Loucy (cell line): ENCODE measurements around the gene ZNF319.

Experiments used
- H2AFZ ChIP-seq: fragments of 200-600 bp; sonication (generic); 2 replicates; pipeline ENCODE4 v1.6.0; 2016; ENCODE audit warnings: antibody characterized with exemption, mild to moderate bottlenecking, low read length, moderate library complexity
- H3F3A ChIP-seq: fragments of 200-600 bp; 2 replicates; pipeline ENCODE4 v1.6.0; 2016; ENCODE audit warnings: antibody characterized with exemption, low read depth, mild to moderate bottlenecking
- H3K27me3 ChIP-seq: fragments of 200-600 bp; sonication (generic); 2 replicates; pipeline ENCODE4 v1.6.1; 2014; ENCODE audit warnings: low read length, mild to moderate bottlenecking; ENCODE audit not compliant: insufficient read depth, poor library complexity, severe bottlenecking
- H3K36me3 ChIP-seq: fragments of 200-600 bp; sonication (generic); 2 replicates; pipeline ENCODE4 v1.6.1; 2016; ENCODE audit warnings: low read length; ENCODE audit not compliant: insufficient read depth
- H3K4me1 ChIP-seq: fragments of 200-600 bp; sonication (generic); 2 replicates; pipeline ENCODE4 v1.5.1; 2014; ENCODE audit warnings: low read length, mild to moderate bottlenecking; ENCODE audit not compliant: insufficient read depth, poor library complexity, severe bottlenecking
- H3K4me2 ChIP-seq: fragments of 200-600 bp; sonication (generic); 2 replicates; pipeline ENCODE4 v1.6.0; 2014; ENCODE audit warnings: antibody characterized with exemption, low read length, low read depth, mild to moderate bottlenecking; ENCODE audit not compliant: poor library complexity, severe bottlenecking
- H3K4me3 ChIP-seq: fragments of 200-600 bp; sonication (generic); 2 replicates; pipeline ENCODE4 v1.5.1; 2014; ENCODE audit warnings: low read length, mild to moderate bottlenecking, mixed read lengths; ENCODE audit not compliant: poor library complexity, severe bottlenecking
- H3K79me2 ChIP-seq: fragments of 200-600 bp; sonication (generic); 2 replicates; pipeline ENCODE4 v1.6.1; 2014; ENCODE audit warnings: low read length; ENCODE audit not compliant: insufficient read depth
- H3K9ac ChIP-seq: fragments of 200-600 bp; sonication (generic); 2 replicates; pipeline ENCODE4 v1.6.0; 2014; ENCODE audit warnings: mild to moderate bottlenecking, low read depth, low read length, moderate library complexity; ENCODE audit not compliant: poor library complexity, severe bottlenecking
- H3K9me2 ChIP-seq: fragments of 200-600 bp; sonication (generic); replicated peaks from 2 replicates; pipeline ENCODE4 v1.6.1; 2016; ENCODE audit warnings: low read depth, low read length, mixed read lengths
- H3K9me3 ChIP-seq: fragments of 200-600 bp; sonication (generic); 2 replicates; pipeline ENCODE4 v1.6.1; 2014; ENCODE audit warnings: mild to moderate bottlenecking, antibody characterized with exemption, low read length, low read depth; ENCODE audit not compliant: insufficient read depth
- H4K20me1 ChIP-seq: fragments of 200-600 bp; sonication (generic); 2 replicates; pipeline ENCODE4 v1.6.0; 2014; ENCODE audit warnings: antibody characterized with exemption, low read length, mild to moderate bottlenecking; ENCODE audit not compliant: insufficient read depth, poor library complexity, severe bottlenecking
- EZH2phosphoT487 ChIP-seq: fragments of 200-600 bp; IDR thresholded peaks from 2 replicates; pipeline ENCODE4 v1.6.1; 2018; ENCODE audit warnings: antibody characterized with exemption, mild to moderate bottlenecking, moderate library complexity, borderline replicate concordance
- TF ChIP-seq, protein P1 (sequence below): fragments of 200-600 bp; sonication (generic); conservative IDR thresholded peaks from 2 replicates; pipeline ENCODE4 v1.5.1; 2014; ENCODE audit warnings: mild to moderate bottlenecking, antibody characterized with exemption, low read length

Gene ZNF319

DNA sequence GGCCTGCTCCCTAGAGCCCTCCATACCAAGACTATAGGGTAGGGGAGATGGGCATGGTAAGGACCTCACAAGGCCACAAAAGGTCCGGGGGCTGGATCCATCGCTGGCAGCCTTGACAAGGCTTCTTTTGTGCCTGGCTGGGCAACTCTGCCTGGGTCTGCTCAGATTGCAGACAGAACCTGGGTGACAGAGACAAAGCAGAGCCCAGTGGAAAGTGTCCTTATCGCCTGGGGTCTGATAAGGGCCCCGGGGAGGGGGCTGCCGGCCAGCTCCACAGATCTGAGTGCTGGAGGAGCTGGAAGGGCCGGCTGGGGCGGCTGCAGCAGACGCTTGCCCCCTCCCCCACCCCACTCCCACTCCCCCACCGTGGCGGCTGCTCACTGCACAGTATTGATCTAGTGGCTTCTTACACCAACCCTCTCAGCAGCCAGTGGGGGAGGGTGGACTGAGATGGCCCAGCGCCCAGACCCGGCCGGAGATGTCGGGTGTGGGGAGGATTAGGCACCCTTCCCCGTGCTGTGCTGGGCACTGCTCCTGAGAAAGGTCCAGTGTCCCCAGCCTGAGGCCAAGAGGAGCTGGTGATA is 32.3 kb upstream of the ZNF319 start:
- Histone ChIP-seq H3K79me2 (no peaks in the 10 kb centered on the region), H3K9me2 (no peaks in the 10 kb centered on the region), H3K4me3 (no peak overlapping the region), H3K4me2 (no peak overlapping the region), H3K27me3 (no peaks in the 10 kb centered on the region), H3F3A (no peaks in the 10 kb centered on the region), H3K36me3 (no peaks in the 10 kb centered on the region), H2AFZ (no peak overlapping the region), H3K9me3 (no peaks in the 10 kb centered on the region), H3K9ac (no peak overlapping the region), H3K4me1 (no peaks in the 10 kb centered on the region), H4K20me1 (no peaks in the 10 kb centered on the region)
- TF ChIP-seq, protein P1, sequence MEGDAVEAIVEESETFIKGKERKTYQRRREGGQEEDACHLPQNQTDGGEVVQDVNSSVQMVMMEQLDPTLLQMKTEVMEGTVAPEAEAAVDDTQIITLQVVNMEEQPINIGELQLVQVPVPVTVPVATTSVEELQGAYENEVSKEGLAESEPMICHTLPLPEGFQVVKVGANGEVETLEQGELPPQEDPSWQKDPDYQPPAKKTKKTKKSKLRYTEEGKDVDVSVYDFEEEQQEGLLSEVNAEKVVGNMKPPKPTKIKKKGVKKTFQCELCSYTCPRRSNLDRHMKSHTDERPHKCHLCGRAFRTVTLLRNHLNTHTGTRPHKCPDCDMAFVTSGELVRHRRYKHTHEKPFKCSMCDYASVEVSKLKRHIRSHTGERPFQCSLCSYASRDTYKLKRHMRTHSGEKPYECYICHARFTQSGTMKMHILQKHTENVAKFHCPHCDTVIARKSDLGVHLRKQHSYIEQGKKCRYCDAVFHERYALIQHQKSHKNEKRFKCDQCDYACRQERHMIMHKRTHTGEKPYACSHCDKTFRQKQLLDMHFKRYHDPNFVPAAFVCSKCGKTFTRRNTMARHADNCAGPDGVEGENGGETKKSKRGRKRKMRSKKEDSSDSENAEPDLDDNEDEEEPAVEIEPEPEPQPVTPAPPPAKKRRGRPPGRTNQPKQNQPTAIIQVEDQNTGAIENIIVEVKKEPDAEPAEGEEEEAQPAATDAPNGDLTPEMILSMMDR: no peak
- no peak for TF ChIP-seq EZH2phosphoT487

DNA sequence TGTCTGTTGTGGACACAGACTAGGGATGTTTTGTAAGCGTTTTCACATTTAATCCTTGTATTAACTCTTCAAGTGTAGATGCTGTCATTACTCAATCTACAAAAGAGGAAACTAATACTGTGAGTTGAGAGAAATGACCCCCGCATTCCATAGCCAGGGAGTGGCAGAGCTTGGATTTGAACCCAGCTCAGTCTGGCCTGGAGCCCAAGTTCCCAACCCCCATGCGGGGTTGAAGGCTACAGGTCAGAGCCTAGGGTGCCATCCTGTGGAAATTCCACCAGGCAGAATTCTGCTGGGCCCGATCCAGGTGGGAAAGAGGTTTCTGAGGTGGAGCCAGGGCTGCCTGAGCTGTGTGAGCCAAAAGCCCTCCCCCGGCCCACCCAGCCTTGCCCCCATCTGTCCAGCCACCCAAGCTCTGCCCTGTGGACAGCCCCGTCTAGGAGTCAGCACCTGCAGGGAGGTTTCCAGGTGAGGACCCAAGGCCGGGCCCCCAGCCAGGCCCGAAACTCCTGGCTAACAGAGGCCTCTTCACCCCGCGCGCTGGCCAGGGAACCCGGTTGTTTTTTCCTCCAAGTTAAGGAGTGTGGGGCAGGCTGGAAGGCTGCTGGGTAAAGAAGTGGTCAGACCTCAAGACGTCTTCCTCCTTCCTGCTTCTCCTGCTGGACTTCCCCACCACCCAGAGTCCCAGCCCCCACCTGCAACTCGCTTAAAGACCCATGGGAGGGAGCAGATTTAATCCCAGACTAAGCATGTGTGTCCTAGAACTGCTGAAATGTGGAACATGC is 30.7 kb upstream of the ZNF319 start:
- Histone ChIP-seq H3K4me3 (no peak overlapping the region), H3F3A (no peaks in the 10 kb centered on the region), H3K36me3 (no peaks in the 10 kb centered on the region), H3K4me1 (no peaks in the 10 kb centered on the region), H3K9me3 (no peaks in the 10 kb centered on the region), H3K9ac (no peak overlapping the region), H3K79me2 (no peaks in the 10 kb centered on the region), H3K4me2 (no peak overlapping the region), H3K9me2 (no peaks in the 10 kb centered on the region), H2AFZ (no peak overlapping the region), H4K20me1 (no peaks in the 10 kb centered on the region), H3K27me3 (no peaks in the 10 kb centered on the region)
- TF ChIP-seq, protein P1: no peak
- TF ChIP-seq EZH2phosphoT487: no peak

DNA sequence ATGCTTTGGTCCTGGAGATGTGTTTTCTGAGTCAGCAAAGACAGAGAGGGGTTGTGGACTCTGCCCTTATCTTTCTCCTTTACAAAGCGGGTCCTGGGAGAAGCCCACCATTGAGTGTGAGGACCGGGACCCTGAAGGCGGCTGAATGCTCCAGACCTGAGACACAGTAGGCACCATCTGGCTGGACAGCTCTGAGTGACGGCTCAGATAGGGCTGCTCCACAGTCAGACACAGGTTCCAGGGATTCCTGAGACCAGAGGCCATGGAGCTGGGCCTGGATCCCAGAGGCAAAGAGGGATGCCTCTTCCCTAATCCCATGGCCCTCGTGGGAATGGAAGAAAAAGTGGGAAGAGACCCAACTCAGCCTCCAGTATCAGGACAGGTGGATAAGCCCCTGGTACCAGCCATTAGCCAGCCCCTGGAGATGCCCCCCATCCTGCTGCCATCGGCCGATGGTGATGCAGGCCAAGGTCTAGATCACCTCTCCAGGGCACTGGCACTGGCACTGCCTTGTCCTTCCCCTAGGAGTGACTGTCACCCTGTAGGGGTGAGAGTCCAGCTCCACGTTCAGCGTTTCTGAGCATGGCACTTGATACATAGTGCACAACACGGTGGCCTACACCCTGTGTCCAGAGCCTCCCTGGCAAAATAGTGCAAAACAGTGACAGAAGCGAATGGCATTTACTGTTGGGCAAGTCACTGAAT is 29.8 kb upstream of the ZNF319 start:
- no peak overlapping the region for H3K9ac ChIP-seq
- H3K36me3 ChIP-seq: no peaks in the 10 kb centered on the region
- no peak overlapping the region for H3K4me3 ChIP-seq
- H3K4me2 ChIP-seq: no peak overlapping the region
- H3F3A ChIP-seq: no peaks in the 10 kb centered on the region
- H3K9me3 ChIP-seq: no peaks in the 10 kb centered on the region
- TF ChIP-seq, protein P1: no peak
- no peak for TF ChIP-seq EZH2phosphoT487
- H3K9me2 ChIP-seq: no peaks in the 10 kb centered on the region
- no peaks in the 10 kb centered on the region for H3K27me3 ChIP-seq
- no peak overlapping the region for H2AFZ ChIP-seq
- no peaks in the 10 kb centered on the region for H3K4me1 ChIP-seq
- no peaks in the 10 kb centered on the region for H4K20me1 ChIP-seq
- H3K79me2 ChIP-seq: no peaks in the 10 kb centered on the region
